Fibroblast of lung (primary cell): ENCODE data around the gene SEMA5A.

ENCODE experiments used
- CTCF ChIP-seq, 2 donors: IDR thresholded peaks in 1 of 2; conservative IDR thresholded peaks in 1 of 2; 1 replicate in 1 of 2; 2 replicates in 1 of 2; pipeline ENCODE4 v1.5.1; 2011 to 2012; ENCODE audit warnings: low read length in 2 of 2, control low read depth in 1 of 2, inconsistent platforms in 1 of 2, low read depth in 1 of 2, mild to moderate bottlenecking in 1 of 2
- EZH2 ChIP-seq: IDR thresholded peaks from 2 replicates; pipeline ENCODE4 v1.5.1; 2012; ENCODE audit warnings: low read length, control low read depth, mild to moderate bottlenecking; ENCODE audit errors: missing control alignments

GRCh38 chr5:9165546-9165945, 380.3 kb downstream of the SEMA5A start:
- TF ChIP-seq CTCF (conservative IDR thresholded peaks at IDR 0.05 in 1 of 2, IDR thresholded peaks at IDR 0.05 in 1 of 2; ENCODE audit: low read depth in 1 of 2, low read length in 2 of 2) (no peak), EZH2 (no peak)
